ENCODE measurements around the gene NF2.

GRCh38 chr22:29625090-29625825 lies 21.8 kb downstream of the NF2 start:
- TF ChIP-seq, protein P1, sequence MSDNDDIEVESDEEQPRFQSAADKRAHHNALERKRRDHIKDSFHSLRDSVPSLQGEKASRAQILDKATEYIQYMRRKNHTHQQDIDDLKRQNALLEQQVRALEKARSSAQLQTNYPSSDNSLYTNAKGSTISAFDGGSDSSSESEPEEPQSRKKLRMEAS (IDR thresholded peaks at IDR 0.05), result no peak
- TF ChIP-seq JUN (IDR thresholded peaks at IDR 0.05; ENCODE audit: low read depth, low read length), result no peak
- TF ChIP-seq, protein P2, sequence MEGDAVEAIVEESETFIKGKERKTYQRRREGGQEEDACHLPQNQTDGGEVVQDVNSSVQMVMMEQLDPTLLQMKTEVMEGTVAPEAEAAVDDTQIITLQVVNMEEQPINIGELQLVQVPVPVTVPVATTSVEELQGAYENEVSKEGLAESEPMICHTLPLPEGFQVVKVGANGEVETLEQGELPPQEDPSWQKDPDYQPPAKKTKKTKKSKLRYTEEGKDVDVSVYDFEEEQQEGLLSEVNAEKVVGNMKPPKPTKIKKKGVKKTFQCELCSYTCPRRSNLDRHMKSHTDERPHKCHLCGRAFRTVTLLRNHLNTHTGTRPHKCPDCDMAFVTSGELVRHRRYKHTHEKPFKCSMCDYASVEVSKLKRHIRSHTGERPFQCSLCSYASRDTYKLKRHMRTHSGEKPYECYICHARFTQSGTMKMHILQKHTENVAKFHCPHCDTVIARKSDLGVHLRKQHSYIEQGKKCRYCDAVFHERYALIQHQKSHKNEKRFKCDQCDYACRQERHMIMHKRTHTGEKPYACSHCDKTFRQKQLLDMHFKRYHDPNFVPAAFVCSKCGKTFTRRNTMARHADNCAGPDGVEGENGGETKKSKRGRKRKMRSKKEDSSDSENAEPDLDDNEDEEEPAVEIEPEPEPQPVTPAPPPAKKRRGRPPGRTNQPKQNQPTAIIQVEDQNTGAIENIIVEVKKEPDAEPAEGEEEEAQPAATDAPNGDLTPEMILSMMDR (IDR thresholded peaks at IDR 0.05; ENCODE audit: control extremely low read depth in 1 of 3, insufficient read depth in 1 of 3, low read depth in 1 of 3, low read length in 3 of 3), result peak in 2 of 3 experiments; percentile 79 to 81; a peak in 3 of 4 replicates
- no peak for TF ChIP-seq ATF2 (IDR thresholded peaks at IDR 0.05; ENCODE audit: low read length)
- no peak for TF ChIP-seq EP300 (IDR thresholded peaks at IDR 0.05; ENCODE audit: borderline replicate concordance in 1 of 2, low read depth in 2 of 2, low read length in 2 of 2)
- no peak for TF ChIP-seq BRCA1 (IDR thresholded peaks at IDR 0.05; ENCODE audit: low read depth, low read length)
- no peak for TF ChIP-seq POLR2A (IDR thresholded peaks at IDR 0.05; ENCODE audit: control extremely low read depth in 1 of 2, low read depth in 2 of 2, low read length in 2 of 2)
- no peak for TF ChIP-seq TAF1 (IDR thresholded peaks at IDR 0.05; ENCODE audit: low read depth, low read length)
- no peak for TF ChIP-seq RNF2 (IDR thresholded peaks at IDR 0.05; ENCODE audit: borderline replicate concordance, low read depth, low read length, missing control alignments, poor library complexity, severe bottlenecking)
- TF ChIP-seq TEAD4 (IDR thresholded peaks at IDR 0.05; ENCODE audit: low read depth, low read length), result no peak
